GM18502 (cell line): ENCODE measurements around the gene TPSG1.
"Not testable (repeated sequence)": the region's sequence is repeated elsewhere in the genome, so short reads cannot be mapped to it uniquely, and the experiment has no call there.

ENCODE experiments used
- ATAC-seq: cut with Tn5 transposase; IDR thresholded peaks from one replicate; pipeline ENCODE4 v1.9.1; 2021; ENCODE audit warnings: mild to moderate bottlenecking; ENCODE audit not compliant: unreplicated experiment, poor library complexity

Gene TPSG1

GRCh38 chr16:1257561-1258224, 32.6 kb upstream of the TPSG1 start:
- ATAC-seq, result no peak

GRCh38 chr16:1256874-1257322, 31.8 kb upstream of the TPSG1 start:
- ATAC-seq, result no peak

- not testable (repeated sequence) for ATAC-seq
These were observed 31.3 kb upstream of the TPSG1 start for GRCh38 chr16:1256296-1256873.

GRCh38 chr16:1255276-1256122, 30.4 kb upstream of the TPSG1 start, which contains the start of gene TPSD1:
TPSD1 (plus strand) TSS chr16:1256069; CDS start chr16:1256281, 212 bp downstream.
- not testable (repeated sequence) for ATAC-seq

GRCh38 chr16:1254821-1255220, 29.8 kb upstream of the TPSG1 start:
- ATAC-seq, result not testable (repeated sequence)

GRCh38 chr16:1253701-1254364, 28.8 kb upstream of the TPSG1 start:
- ATAC-seq, result not testable (repeated sequence)

- not testable (repeated sequence) for ATAC-seq
These were observed 24.1 kb upstream of the TPSG1 start for GRCh38 chr16:1249031-1249755.

GRCh38 chr16:1247903-1248537, 23.0 kb upstream of the TPSG1 start:
- not testable (repeated sequence) for ATAC-seq

GRCh38 chr16:1245452-1246020, 20.5 kb upstream of the TPSG1 start:
- no peak for ATAC-seq

GRCh38 chr16:1244881-1245280, 19.8 kb upstream of the TPSG1 start:
- ATAC-seq, result no peak

GRCh38 chr16:1243907-1244850, 19.1 kb upstream of the TPSG1 start:
- not testable (repeated sequence) for ATAC-seq

- ATAC-seq, result not testable (repeated sequence)
These were observed 18.3 kb upstream of the TPSG1 start for GRCh38 chr16:1243363-1243762.

GRCh38 chr16:1241081-1241480, 16.0 kb upstream of the TPSG1 start:
- ATAC-seq, result not testable (repeated sequence)

GRCh38 chr16:1240436-1240835, 15.4 kb upstream of the TPSG1 start, which contains the start of gene TPSAB1:
TPSAB1 (plus strand) TSS chr16:1240705; CDS start chr16:1240939, 234 bp downstream.
- ATAC-seq, result not testable (repeated sequence)

- not testable (repeated sequence) for ATAC-seq
These were observed 14.5 kb upstream of the TPSG1 start for GRCh38 chr16:1239575-1239974.

- not testable (repeated sequence) for ATAC-seq
These were observed 13.8 kb upstream of the TPSG1 start for GRCh38 chr16:1238909-1239308.

GRCh38 chr16:1237990-1238389, 12.9 kb upstream of the TPSG1 start:
- no peak for ATAC-seq

GRCh38 chr16:1236659-1237058, 11.6 kb upstream of the TPSG1 start:
- ATAC-seq, result not testable (repeated sequence)
